Spleen (tissue), 7 donors: ENCODE data around the gene GNG11.
"Not testable (repeated sequence)": the region's sequence is repeated elsewhere in the genome, so short reads cannot be mapped to it uniquely, and the experiment has no call there.

Experiments
- CTCF ChIP-seq, 11 experiments: fragments of 200-600 bp in 7 of 11; fragments of 450-650 bp in 4 of 11; sonication (generic) in 4 of 11; IDR thresholded peaks in 8 of 11; conservative IDR thresholded peaks in 3 of 11; 1 replicate in 7 of 11; 2 replicates in 4 of 11; pipeline versions ENCODE4 v1.4.0 to v1.8.0; 2016 to 2021; ENCODE audit warnings: antibody characterized with exemption in 11 of 11, inconsistent platforms in 4 of 11, mild to moderate bottlenecking in 1 of 11
- POLR2A ChIP-seq, 3 donors: fragments of 450-650 bp; IDR thresholded peaks; one replicate each; pipeline ENCODE4 v1.5.1; 2017; ENCODE audit warnings: antibody characterized with exemption in 3 of 3, mild to moderate bottlenecking in 1 of 3
- POLR2AphosphoS5 ChIP-seq, 3 donors: sonication (generic); formaldehyde crosslinking; IDR thresholded peaks; one replicate each; pipeline ENCODE4 v1.5.1; 2017; ENCODE audit warnings: antibody characterized with exemption in 3 of 3
- donor health status: DM: no; HTN: no; CAD: no; lungs with moderate emphysema.
- donor health status: DM: no; HTN: no; CAD: no.
- donor health status: DM: no; HTN: no; CAD: no.

GRCh38 chr7:93911242-93911641 lies 10.3 kb upstream of the GNG11 start:
- not testable (repeated sequence) for TF ChIP-seq CTCF (IDR thresholded peaks at IDR 0.05 in 8 of 11, conservative IDR thresholded peaks at IDR 0.05 in 3 of 11); POLR2A (IDR thresholded peaks at IDR 0.05); POLR2AphosphoS5 (IDR thresholded peaks at IDR 0.05)
